ENCODE data around the gene MAST3.

DNA sequence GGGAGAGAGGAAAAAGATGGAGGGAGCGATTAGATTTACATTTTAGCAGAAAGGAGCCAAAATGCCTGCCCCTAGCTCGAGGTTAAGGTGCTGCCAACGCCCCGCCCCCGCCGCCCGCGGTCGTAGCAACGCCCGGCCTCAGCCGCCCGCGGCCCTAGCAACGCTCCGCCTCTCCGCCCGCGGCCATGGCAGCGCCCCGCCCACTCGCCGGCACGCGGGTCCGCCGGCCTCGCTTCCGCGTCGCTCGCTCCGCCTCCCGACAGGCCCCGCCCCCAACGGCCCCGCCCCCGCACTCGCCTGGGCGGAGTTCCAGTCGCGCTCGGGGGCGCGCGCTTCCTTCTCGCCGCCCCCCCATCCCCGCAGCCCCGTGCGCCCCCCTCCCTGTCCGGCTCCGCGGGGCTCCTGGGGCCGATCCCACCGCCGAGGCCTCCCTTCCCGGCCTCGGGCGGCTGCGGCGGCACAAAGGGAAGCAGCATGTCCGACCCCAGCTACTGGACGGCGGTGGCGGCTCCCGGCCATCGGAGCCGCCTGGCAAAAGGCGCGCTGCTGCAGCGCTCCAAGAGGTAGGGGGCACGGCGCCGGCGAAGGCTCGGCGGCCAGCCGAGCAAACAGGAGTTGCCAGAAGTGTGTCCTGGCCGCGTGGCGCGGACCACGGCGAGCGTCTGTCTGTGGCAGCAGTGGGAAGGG is 20.3 kb downstream of the MAST3 start:
- TF ChIP-seq POLR2AphosphoS5 (IDR thresholded peaks at IDR 0.05; ENCODE audit: low read depth, low read length) (no peak), POLR2A (IDR thresholded peaks at IDR 0.05; ENCODE audit: low read depth, low read length) (no peak), TAF1 (IDR thresholded peaks at IDR 0.05; ENCODE audit: low read depth, low read length) (no peak), SPI1 (IDR thresholded peaks at IDR 0.05; ENCODE audit: low read depth, low read length) (no peak), POU2F2 (IDR thresholded peaks at IDR 0.05; ENCODE audit: low read depth, low read length) (no peak), PAX5 (IDR thresholded peaks at IDR 0.05; ENCODE audit: insufficient read depth, low read length, severe bottlenecking) (no peak)

Data from GM12891 (cell line).